ENCODE data around the gene SLC6A6.

Gene SLC6A6

GRCh38 chr3:14473411-14473891 is 71.0 kb downstream of the SLC6A6 start:
- DNase-seq, result no peak

- DNase-seq, result no peak
These were observed 72.1 kb downstream of the SLC6A6 start for GRCh38 chr3:14474363-14475081.

GRCh38 chr3:14475621-14476020 is 73.2 kb downstream of the SLC6A6 start:
- DNase-seq, result no peak

- no peak for DNase-seq
These were observed 74.3 kb downstream of the SLC6A6 start for GRCh38 chr3:14476583-14477265.

GRCh38 chr3:14477311-14477935 is 75.0 kb downstream of the SLC6A6 start:
- no peak for DNase-seq

- no peak for DNase-seq
These were observed 76.6 kb downstream of the SLC6A6 start for GRCh38 chr3:14478956-14479550.

GRCh38 chr3:14479591-14479990 is 77.2 kb downstream of the SLC6A6 start:
- no peak for DNase-seq

GRCh38 chr3:14480207-14481017 is 78.0 kb downstream of the SLC6A6 start:
- no peak for DNase-seq

GRCh38 chr3:14481018-14481645 is 78.7 kb downstream of the SLC6A6 start:
- no peak for DNase-seq

GRCh38 chr3:14481646-14482036 is 79.2 kb downstream of the SLC6A6 start:
- DNase-seq, result no peak

- no peak for DNase-seq
These were observed 79.9 kb downstream of the SLC6A6 start for GRCh38 chr3:14482271-14482721.

- no peak for DNase-seq
These were observed 80.9 kb downstream of the SLC6A6 start for GRCh38 chr3:14483286-14483685.

GRCh38 chr3:14484741-14485140 is 82.3 kb downstream of the SLC6A6 start:
- DNase-seq, result no peak

GRCh38 chr3:14485981-14486380 is 83.6 kb downstream of the SLC6A6 start:
- no peak for DNase-seq

GRCh38 chr3:14486460-14486859 is 84.1 kb downstream of the SLC6A6 start:
- no peak for DNase-seq

GRCh38 chr3:14487086-14487485 is 84.7 kb downstream of the SLC6A6 start:
- DNase-seq, result no peak

GRCh38 chr3:14487821-14488220 is 85.4 kb downstream of the SLC6A6 start:
- no peak for DNase-seq

GRCh38 chr3:14488286-14489041 is 86.1 kb downstream of the SLC6A6 start:
- DNase-seq, result no peak

- no peak for DNase-seq
These were observed 87.2 kb downstream of the SLC6A6 start for GRCh38 chr3:14489641-14490040.

GRCh38 chr3:14490255-14490654 is 87.8 kb downstream of the SLC6A6 start:
- no peak for DNase-seq

GRCh38 chr3:14490831-14491230 is 88.4 kb downstream of the SLC6A6 start:
- DNase-seq, result no peak
